SK-N-SH (cell line): ENCODE data around the gene PPP2R5B. TPM values are rescaled to one million over a fixed set of nuclear protein-coding genes. Genes with fewer than 3 reads are reported as not detected.

Source experiments
- CTCF ChIA-PET: fragments of 300-600, 350-600 bp; formaldehyde crosslinking; extraction: SDS; loops from one replicate; lab custom pipeline; 2021; lab: Yijun Ruan, JAX
- POLR2A ChIA-PET: fragments of 350-600 bp; sonication (Branson Sonifier 250); formaldehyde crosslinking; extraction: SDS; loops from one replicate; lab custom pipeline; 2020; ENCODE audit warnings: antibody characterized with exemption, inconsistent platforms; lab: Yijun Ruan, JAX
- DNase-seq: peaks from one replicate; pipeline ENCODE4 v3.0.0; 2012
- H2AFZ ChIP-seq: fragments of 200-600 bp; sonication (generic); 2 replicates; pipeline ENCODE4 v1.8.1; 2016; ENCODE audit warnings: antibody characterized with exemption, mild to moderate bottlenecking, low read depth
- H3F3A ChIP-seq: fragments of 200-600 bp; sonication (generic); replicated peaks from 2 replicates; pipeline ENCODE3; 2016; ENCODE audit warnings: antibody characterized with exemption, mild to moderate bottlenecking; ENCODE audit not compliant: insufficient read depth
- H3K27ac ChIP-seq, 2 experiments: fragments of 200-500 bp in 1 of 2; fragments of 200-600 bp in 1 of 2; sonication (Bioruptor generic) in 1 of 2; sonication (generic), shearing (Covaris generic) in 1 of 2; 2 replicates each; pipeline versions ENCODE4 v1.5.1 to v1.6.1; 2014 to 2016; ENCODE audit warnings: low read depth in 2 of 2, inconsistent platforms in 1 of 2, low read length in 1 of 2, mild to moderate bottlenecking in 1 of 2, mixed read lengths in 1 of 2
- H3K27me3 ChIP-seq: fragments of 200-600 bp; sonication (generic), shearing (Covaris generic); 2 replicates; pipeline ENCODE4 v1.6.1; 2016; ENCODE audit warnings: mixed run types; ENCODE audit not compliant: insufficient read depth
- H3K36me3 ChIP-seq, 2 experiments: fragments of 200-500 bp in 1 of 2; fragments of 200-600 bp in 1 of 2; sonication (Bioruptor generic) in 1 of 2; sonication (generic) in 1 of 2; replicated peaks in 1 of 2; 2 replicates each; pipeline versions ENCODE3 to v1.5.1; 2014 to 2016; ENCODE audit warnings: low read length in 1 of 2, mild to moderate bottlenecking in 1 of 2; ENCODE audit not compliant: insufficient read depth in 2 of 2, control insufficient read depth in 1 of 2
- H3K4me1 ChIP-seq, 2 experiments: fragments of 200-500 bp in 1 of 2; fragments of 200-600 bp in 1 of 2; sonication (Bioruptor generic) in 1 of 2; sonication (generic), shearing (Covaris generic) in 1 of 2; 2 replicates each; pipeline versions ENCODE4 v1.5.1 to v1.6.1; 2014 to 2016; ENCODE audit warnings: low read depth in 1 of 2, low read length in 1 of 2, mixed run types in 1 of 2; ENCODE audit not compliant: insufficient read depth in 2 of 2, control insufficient read depth in 1 of 2
- H3K4me2 ChIP-seq: fragments of 200-600 bp; sonication (generic), shearing (Covaris generic); 2 replicates; pipeline ENCODE4 v1.6.1; 2017; ENCODE audit warnings: mixed run types
- H3K4me3 ChIP-seq, 2 experiments: fragments of 200-500 bp in 1 of 2; fragments of 200-600 bp in 1 of 2; sonication (Bioruptor generic) in 1 of 2; sonication (generic), shearing (Covaris generic) in 1 of 2; 2 replicates each; pipeline versions ENCODE4 v1.5.1 to v1.8.1; 2014 to 2016; ENCODE audit warnings: low read depth in 2 of 2, inconsistent platforms in 1 of 2, low read length in 1 of 2, mild to moderate bottlenecking in 1 of 2, mixed read lengths in 1 of 2, moderate library complexity in 1 of 2
- H3K79me2 ChIP-seq: fragments of 200-600 bp; sonication (generic); 2 replicates; pipeline ENCODE4 v1.8.1; 2017; ENCODE audit warnings: mild to moderate bottlenecking; ENCODE audit not compliant: insufficient read depth
- H3K9ac ChIP-seq: fragments of 200-600 bp; sonication (generic); 2 replicates; pipeline ENCODE4 v1.6.1; 2017; ENCODE audit warnings: mixed run types
- H3K9me2 ChIP-seq: fragments of 200-600 bp; sonication (generic); 2 replicates; pipeline ENCODE4 v1.6.1; 2017; ENCODE audit warnings: mixed run types
- H3K9me3 ChIP-seq: fragments of 200-600 bp; sonication (generic); 2 replicates; pipeline ENCODE4 v1.6.1; 2017; ENCODE audit warnings: mixed run types, mild to moderate bottlenecking, moderate library complexity
- H4K20me1 ChIP-seq: fragments of 200-600 bp; sonication (generic); 2 replicates; pipeline ENCODE4 v1.6.1; 2017; ENCODE audit warnings: mild to moderate bottlenecking, mixed run types; ENCODE audit not compliant: insufficient read depth
- CHD2 ChIP-seq: fragments of 150-350 bp; IDR thresholded peaks from 2 replicates; pipeline ENCODE4 v1.6.1; 2018; ENCODE audit warnings: low read length; ENCODE audit not compliant: partially characterized antibody
- ELF1 ChIP-seq: IDR thresholded peaks from 2 replicates; pipeline ENCODE4 v1.4.0; 2012
- FOSL2 ChIP-seq: IDR thresholded peaks from 2 replicates; pipeline ENCODE4 v1.4.0; 2012; ENCODE audit warnings: low read depth, mild to moderate bottlenecking, moderate library complexity, borderline replicate concordance
- FOXM1 ChIP-seq: IDR thresholded peaks from 2 replicates; pipeline ENCODE4 v1.4.0; 2012; ENCODE audit warnings: low read depth, mild to moderate bottlenecking
- GABPA ChIP-seq: IDR thresholded peaks from 2 replicates; pipeline ENCODE4 v1.4.0; 2012; ENCODE audit warnings: low read depth, mild to moderate bottlenecking
- GATA2 ChIP-seq: sonication (generic); formaldehyde crosslinking; IDR thresholded peaks from 2 replicates; pipeline ENCODE4 v1.5.0; 2020; ENCODE audit warnings: mild to moderate bottlenecking, missing genetic modification reagents
- JUND ChIP-seq: IDR thresholded peaks from 2 replicates; pipeline ENCODE4 v1.4.0; 2012
- NFIC ChIP-seq: IDR thresholded peaks from 2 replicates; pipeline ENCODE4 v1.4.0; 2012; ENCODE audit warnings: borderline replicate concordance
- RAD21 ChIP-seq: IDR thresholded peaks from 2 replicates; pipeline ENCODE4 v1.6.1; 2012; ENCODE audit warnings: mild to moderate bottlenecking, low read length
- REST ChIP-seq: IDR thresholded peaks from 2 replicates; pipeline ENCODE4 v1.6.1; 2012; ENCODE audit warnings: mild to moderate bottlenecking, low read depth, low read length, moderate library complexity
- RFX5 ChIP-seq: IDR thresholded peaks from 2 replicates; pipeline ENCODE4 v1.6.1; 2012; ENCODE audit warnings: mild to moderate bottlenecking, improper control_type of control experiment, low read length
- RXRA ChIP-seq: IDR thresholded peaks from 2 replicates; pipeline ENCODE4 v1.4.0; 2012; ENCODE audit warnings: low read depth, mild to moderate bottlenecking, borderline replicate concordance
- SMC3 ChIP-seq: IDR thresholded peaks from 2 replicates; pipeline ENCODE4 v1.6.1; 2012; ENCODE audit warnings: low read depth, low read length, improper control_type of control experiment
- TAF1 ChIP-seq: IDR thresholded peaks from 2 replicates; pipeline ENCODE4 v1.6.1; 2012; ENCODE audit warnings: low read depth, mild to moderate bottlenecking, low read length, moderate library complexity, borderline replicate concordance
- TCF12 ChIP-seq: IDR thresholded peaks from 2 replicates; pipeline ENCODE4 v1.4.0; 2012
- TEAD4 ChIP-seq: IDR thresholded peaks from 2 replicates; pipeline ENCODE4 v1.4.0; 2012; ENCODE audit warnings: mild to moderate bottlenecking, borderline replicate concordance; ENCODE audit not compliant: insufficient read depth
- YY1 ChIP-seq: IDR thresholded peaks from 2 replicates; pipeline ENCODE4 v1.4.0; 2012; ENCODE audit warnings: low read depth, mild to moderate bottlenecking
- WGBS: methylation state at CpG from one replicate; pipeline ENCODE4 v1.1.6; 2017; ENCODE audit warnings: low lambda C conversion rate; 5-methylcytosine and 5-hydroxymethylcytosine counted together
- polyA plus RNA-seq, 3 experiments: library from polyadenylated mRNA; depleted of rRNA; stranded (reverse); fragments of >200 nt; gene quantifications; 2 replicates each; pipeline ENCODE4 v1.2.3, GENCODE V29; 2012
- TF ChIP-seq, protein P1 (sequence below): IDR thresholded peaks from 2 replicates; pipeline ENCODE4; 2012
- TF ChIP-seq, protein P2 (sequence below): fragments of 200-600 bp; sonication (generic); IDR thresholded peaks from 2 replicates; pipeline ENCODE4 v1.6.1; 2017; ENCODE audit warnings: antibody characterized with exemption, mild to moderate bottlenecking, moderate library complexity
- TF ChIP-seq, protein P3 (sequence below): fragments of 150-350 bp; IDR thresholded peaks from 2 replicates; pipeline ENCODE4 v1.6.1; 2017; ENCODE audit warnings: antibody characterized with exemption, low read length, low read depth, borderline replicate concordance

Gene PPP2R5B
- polyA plus RNA-seq, 1 of the 3 experiments (the other 2 are of a cell fraction), result 15.1 TPM

GRCh38 chr11:64908766-64909165 lies 15.7 kb upstream of the PPP2R5B start:
- H3K36me3 ChIP-seq, result peaks cover 0 to 69% of the 10 kb centered on the region in 2 experiments

More at GRCh38 chr11:64908766-64909165, 15.7 kb upstream of the PPP2R5B start:
- no peak for DNase-seq
- CTCF ChIA-PET, result interaction anchor here (1.3 kb wide), 1 partner anchor 30 kb away, joined by 3 read pairs; no protein-coding TSS in a partner anchor
- Histone ChIP-seq H3K9ac (no peak overlapping the region), H3K9me3 (no peaks in the 10 kb centered on the region), H2AFZ (no peak overlapping the region), H3K4me3 (no peak overlapping the region), H3F3A (no peaks in the 10 kb centered on the region), H3K4me2 (no peak overlapping the region), H4K20me1 (no peaks in the 10 kb centered on the region), H3K27me3 (no peaks in the 10 kb centered on the region), H3K27ac (no peak overlapping the region), H3K9me2 (no peaks in the 10 kb centered on the region), H3K4me1 (no peaks in the 10 kb centered on the region), H3K79me2 (no peaks in the 10 kb centered on the region)
- 78% methylated on average over 5 of the region's 11 CpGs for WGBS
- TF ChIP-seq REST, result no peak
- no peak for TF ChIP-seq GATA2 (CRISPR knock-in tag)
- no peak for TF ChIP-seq GABPA
- no peak for TF ChIP-seq TAF1
- no peak for TF ChIP-seq RAD21
- TF ChIP-seq RXRA, result no peak
- TF ChIP-seq FOSL2, result no peak
- no peak for TF ChIP-seq FOXM1
- TF ChIP-seq NFIC, result no peak
- no peak for TF ChIP-seq SMC3
- TF ChIP-seq JUND, result no peak
- no peak for TF ChIP-seq TEAD4
- TF ChIP-seq, protein P1, sequence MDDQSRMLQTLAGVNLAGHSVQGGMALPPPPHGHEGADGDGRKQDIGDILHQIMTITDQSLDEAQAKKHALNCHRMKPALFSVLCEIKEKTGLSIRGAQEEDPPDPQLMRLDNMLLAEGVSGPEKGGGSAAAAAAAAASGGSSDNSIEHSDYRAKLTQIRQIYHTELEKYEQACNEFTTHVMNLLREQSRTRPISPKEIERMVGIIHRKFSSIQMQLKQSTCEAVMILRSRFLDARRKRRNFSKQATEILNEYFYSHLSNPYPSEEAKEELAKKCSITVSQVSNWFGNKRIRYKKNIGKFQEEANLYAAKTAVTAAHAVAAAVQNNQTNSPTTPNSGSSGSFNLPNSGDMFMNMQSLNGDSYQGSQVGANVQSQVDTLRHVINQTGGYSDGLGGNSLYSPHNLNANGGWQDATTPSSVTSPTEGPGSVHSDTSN, result no peak
- TF ChIP-seq ELF1, result no peak
- TF ChIP-seq RFX5, result no peak
- TF ChIP-seq, protein P2, sequence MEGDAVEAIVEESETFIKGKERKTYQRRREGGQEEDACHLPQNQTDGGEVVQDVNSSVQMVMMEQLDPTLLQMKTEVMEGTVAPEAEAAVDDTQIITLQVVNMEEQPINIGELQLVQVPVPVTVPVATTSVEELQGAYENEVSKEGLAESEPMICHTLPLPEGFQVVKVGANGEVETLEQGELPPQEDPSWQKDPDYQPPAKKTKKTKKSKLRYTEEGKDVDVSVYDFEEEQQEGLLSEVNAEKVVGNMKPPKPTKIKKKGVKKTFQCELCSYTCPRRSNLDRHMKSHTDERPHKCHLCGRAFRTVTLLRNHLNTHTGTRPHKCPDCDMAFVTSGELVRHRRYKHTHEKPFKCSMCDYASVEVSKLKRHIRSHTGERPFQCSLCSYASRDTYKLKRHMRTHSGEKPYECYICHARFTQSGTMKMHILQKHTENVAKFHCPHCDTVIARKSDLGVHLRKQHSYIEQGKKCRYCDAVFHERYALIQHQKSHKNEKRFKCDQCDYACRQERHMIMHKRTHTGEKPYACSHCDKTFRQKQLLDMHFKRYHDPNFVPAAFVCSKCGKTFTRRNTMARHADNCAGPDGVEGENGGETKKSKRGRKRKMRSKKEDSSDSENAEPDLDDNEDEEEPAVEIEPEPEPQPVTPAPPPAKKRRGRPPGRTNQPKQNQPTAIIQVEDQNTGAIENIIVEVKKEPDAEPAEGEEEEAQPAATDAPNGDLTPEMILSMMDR, result no peak
- TF ChIP-seq TCF12, result no peak
- TF ChIP-seq, protein P3, sequence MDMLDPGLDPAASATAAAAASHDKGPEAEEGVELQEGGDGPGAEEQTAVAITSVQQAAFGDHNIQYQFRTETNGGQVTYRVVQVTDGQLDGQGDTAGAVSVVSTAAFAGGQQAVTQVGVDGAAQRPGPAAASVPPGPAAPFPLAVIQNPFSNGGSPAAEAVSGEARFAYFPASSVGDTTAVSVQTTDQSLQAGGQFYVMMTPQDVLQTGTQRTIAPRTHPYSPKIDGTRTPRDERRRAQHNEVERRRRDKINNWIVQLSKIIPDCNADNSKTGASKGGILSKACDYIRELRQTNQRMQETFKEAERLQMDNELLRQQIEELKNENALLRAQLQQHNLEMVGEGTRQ, result no peak
- no peak for TF ChIP-seq CHD2
- TF ChIP-seq YY1, result no peak
- POLR2A ChIA-PET, result no interaction called here
